ENCODE measurements around the gene PDIA6. TPM values are rescaled to one million over a fixed set of nuclear protein-coding genes. Genes with fewer than 3 reads are reported as not detected.

The PDIA6 gene
- total RNA-seq, 1 experiment from 2014 or later = 271 TPM

DNA sequence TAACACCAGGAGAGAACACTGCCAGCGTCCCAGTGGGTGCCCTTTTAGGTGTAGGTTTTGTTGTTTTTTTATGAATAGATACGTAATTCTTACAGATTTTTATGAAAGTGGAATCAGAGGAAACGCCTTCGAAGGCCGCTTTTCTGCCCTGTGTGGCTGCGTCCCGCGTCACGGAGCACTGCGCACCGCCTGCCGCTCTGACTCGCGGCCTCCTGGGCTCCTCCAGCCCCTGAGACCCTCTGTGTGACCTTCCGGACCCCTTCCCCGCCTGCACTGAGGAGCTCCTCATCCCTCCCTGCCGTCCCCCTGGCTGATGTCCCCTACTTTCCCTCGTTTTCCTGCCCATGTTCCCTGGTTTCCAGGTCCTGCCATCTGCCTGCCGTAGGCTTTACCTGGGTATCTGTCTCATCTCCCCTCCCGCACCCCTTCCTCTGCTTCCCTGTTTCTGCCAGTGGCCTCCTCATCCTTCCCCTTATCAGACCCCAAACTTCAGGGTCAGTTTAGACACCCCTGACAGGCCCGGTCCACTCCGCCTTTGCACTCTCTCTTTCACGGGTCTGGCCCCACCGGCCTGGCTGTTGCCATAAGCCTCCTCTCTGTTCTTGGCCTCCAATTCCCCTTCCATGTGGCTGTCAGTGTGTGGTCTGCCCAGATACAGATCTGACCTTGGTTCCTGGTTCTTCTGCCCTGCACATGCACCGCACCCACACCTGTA, 32.7 kb downstream of the PDIA6 start:
- DNase-seq (ENCODE audit: low read depth, low spot score) = no peak
- H3K27ac ChIP-seq (ENCODE audit: low read length) = no peak overlapping the region
- ChIA-PET CTCF (no interaction called here), POLR2A (no interaction called here)
- in situ Hi-C loops (cut with HindIII; ENCODE audit: low pct_unique_long_range_greater_than_20kb, low sequenced_read_pairs) = no loop called here
- no TSS peak for BruUV-seq (replicated peaks)
- ATAC-seq = no peak
- intact Hi-C loops (cut with micrococcal nuclease; ENCODE audit: unreplicated experiment) = no loop called here
- TF ChIP-seq POLR2AphosphoS5 (IDR thresholded peaks at IDR 0.05; ENCODE audit: low read depth, low read length) (no peak), TCF7L2 (IDR thresholded peaks at IDR 0.05; ENCODE audit: low read depth, low read length) (no peak), SIN3A (IDR thresholded peaks at IDR 0.05; ENCODE audit: borderline replicate concordance, insufficient read depth, low read depth, low read length) (no peak)
- TF ChIP-seq, protein P1, sequence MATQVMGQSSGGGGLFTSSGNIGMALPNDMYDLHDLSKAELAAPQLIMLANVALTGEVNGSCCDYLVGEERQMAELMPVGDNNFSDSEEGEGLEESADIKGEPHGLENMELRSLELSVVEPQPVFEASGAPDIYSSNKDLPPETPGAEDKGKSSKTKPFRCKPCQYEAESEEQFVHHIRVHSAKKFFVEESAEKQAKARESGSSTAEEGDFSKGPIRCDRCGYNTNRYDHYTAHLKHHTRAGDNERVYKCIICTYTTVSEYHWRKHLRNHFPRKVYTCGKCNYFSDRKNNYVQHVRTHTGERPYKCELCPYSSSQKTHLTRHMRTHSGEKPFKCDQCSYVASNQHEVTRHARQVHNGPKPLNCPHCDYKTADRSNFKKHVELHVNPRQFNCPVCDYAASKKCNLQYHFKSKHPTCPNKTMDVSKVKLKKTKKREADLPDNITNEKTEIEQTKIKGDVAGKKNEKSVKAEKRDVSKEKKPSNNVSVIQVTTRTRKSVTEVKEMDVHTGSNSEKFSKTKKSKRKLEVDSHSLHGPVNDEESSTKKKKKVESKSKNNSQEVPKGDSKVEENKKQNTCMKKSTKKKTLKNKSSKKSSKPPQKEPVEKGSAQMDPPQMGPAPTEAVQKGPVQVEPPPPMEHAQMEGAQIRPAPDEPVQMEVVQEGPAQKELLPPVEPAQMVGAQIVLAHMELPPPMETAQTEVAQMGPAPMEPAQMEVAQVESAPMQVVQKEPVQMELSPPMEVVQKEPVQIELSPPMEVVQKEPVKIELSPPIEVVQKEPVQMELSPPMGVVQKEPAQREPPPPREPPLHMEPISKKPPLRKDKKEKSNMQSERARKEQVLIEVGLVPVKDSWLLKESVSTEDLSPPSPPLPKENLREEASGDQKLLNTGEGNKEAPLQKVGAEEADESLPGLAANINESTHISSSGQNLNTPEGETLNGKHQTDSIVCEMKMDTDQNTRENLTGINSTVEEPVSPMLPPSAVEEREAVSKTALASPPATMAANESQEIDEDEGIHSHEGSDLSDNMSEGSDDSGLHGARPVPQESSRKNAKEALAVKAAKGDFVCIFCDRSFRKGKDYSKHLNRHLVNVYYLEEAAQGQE (IDR thresholded peaks at IDR 0.05; ENCODE audit: insufficient read depth in 1 of 2, low read depth in 2 of 2, low read length in 1 of 2) = no peak
- TF ChIP-seq, protein P2, sequence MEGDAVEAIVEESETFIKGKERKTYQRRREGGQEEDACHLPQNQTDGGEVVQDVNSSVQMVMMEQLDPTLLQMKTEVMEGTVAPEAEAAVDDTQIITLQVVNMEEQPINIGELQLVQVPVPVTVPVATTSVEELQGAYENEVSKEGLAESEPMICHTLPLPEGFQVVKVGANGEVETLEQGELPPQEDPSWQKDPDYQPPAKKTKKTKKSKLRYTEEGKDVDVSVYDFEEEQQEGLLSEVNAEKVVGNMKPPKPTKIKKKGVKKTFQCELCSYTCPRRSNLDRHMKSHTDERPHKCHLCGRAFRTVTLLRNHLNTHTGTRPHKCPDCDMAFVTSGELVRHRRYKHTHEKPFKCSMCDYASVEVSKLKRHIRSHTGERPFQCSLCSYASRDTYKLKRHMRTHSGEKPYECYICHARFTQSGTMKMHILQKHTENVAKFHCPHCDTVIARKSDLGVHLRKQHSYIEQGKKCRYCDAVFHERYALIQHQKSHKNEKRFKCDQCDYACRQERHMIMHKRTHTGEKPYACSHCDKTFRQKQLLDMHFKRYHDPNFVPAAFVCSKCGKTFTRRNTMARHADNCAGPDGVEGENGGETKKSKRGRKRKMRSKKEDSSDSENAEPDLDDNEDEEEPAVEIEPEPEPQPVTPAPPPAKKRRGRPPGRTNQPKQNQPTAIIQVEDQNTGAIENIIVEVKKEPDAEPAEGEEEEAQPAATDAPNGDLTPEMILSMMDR (IDR thresholded peaks at IDR 0.05) = no peak
- H3K9me3 ChIP-seq (ENCODE audit: control insufficient read depth, insufficient read depth, low read depth, low read length) = no peaks in the 10 kb centered on the region
- H3K27me3 ChIP-seq (ENCODE audit: control insufficient read depth, insufficient read depth, low read length) = no peaks in the 10 kb centered on the region
- peaks cover 26% of the 10 kb centered on the region for H3K36me3 ChIP-seq (ENCODE audit: control insufficient read depth, insufficient read depth, low read length)
- peaks cover 5% of the 10 kb centered on the region; the same call in 1 of the 2 replicates for H3K4me1 ChIP-seq (ENCODE audit: control insufficient read depth, insufficient read depth, low read length)
- no peak overlapping the region for H3K4me3 ChIP-seq (ENCODE audit: low read depth in 2 of 2, low read length in 2 of 2)

DNA sequence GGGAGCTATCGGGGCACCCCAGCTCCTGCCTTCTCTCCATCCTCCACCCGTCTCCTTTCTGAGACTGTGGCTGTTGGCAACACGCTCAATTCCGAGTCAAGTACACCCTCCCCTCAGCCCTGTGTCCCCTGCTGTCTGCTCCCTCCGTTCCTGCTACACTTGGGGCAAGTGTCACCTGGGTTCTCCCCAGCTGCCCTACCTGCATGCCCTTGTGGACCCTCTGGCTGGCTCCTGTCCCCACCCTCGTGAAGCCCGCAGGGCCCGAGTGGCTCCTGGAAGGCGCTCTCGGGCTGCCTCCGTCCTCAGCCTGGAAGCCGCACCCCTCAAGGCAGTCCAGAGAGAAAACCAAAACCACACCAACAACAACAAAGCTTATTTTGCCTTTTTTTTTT, 33.9 kb downstream of the PDIA6 start:
- DNase-seq (ENCODE audit: low read depth, low spot score) (no peak), ATAC-seq (no peak)
- no TSS peak for BruUV-seq (replicated peaks)
- CTCF ChIA-PET = no interaction called here
- Histone ChIP-seq H3K36me3 (ENCODE audit: control insufficient read depth, insufficient read depth, low read length) (peaks cover 14% of the 10 kb centered on the region), H3K27me3 (ENCODE audit: control insufficient read depth, insufficient read depth, low read length) (no peaks in the 10 kb centered on the region), H3K4me3 (ENCODE audit: low read depth in 2 of 2, low read length in 2 of 2) (no peak overlapping the region), H3K27ac (ENCODE audit: low read length) (no peak overlapping the region), H3K4me1 (ENCODE audit: control insufficient read depth, insufficient read depth, low read length) (peaks cover 5% of the 10 kb centered on the region; the same call in 1 of the 2 replicates), H3K9me3 (ENCODE audit: control insufficient read depth, insufficient read depth, low read depth, low read length) (no peaks in the 10 kb centered on the region)
- in situ Hi-C loops (cut with HindIII; ENCODE audit: low pct_unique_long_range_greater_than_20kb, low sequenced_read_pairs) = no loop called here
- intact Hi-C loops (cut with micrococcal nuclease; ENCODE audit: unreplicated experiment) = no loop called here
- no peak for TF ChIP-seq TCF7L2 (IDR thresholded peaks at IDR 0.05; ENCODE audit: low read depth, low read length)
- TF ChIP-seq POLR2AphosphoS5 (IDR thresholded peaks at IDR 0.05; ENCODE audit: low read depth, low read length) = no peak
- TF ChIP-seq, protein P2 (IDR thresholded peaks at IDR 0.05) = no peak
- TF ChIP-seq, protein P1 (IDR thresholded peaks at IDR 0.05; ENCODE audit: insufficient read depth in 1 of 2, low read depth in 2 of 2, low read length in 1 of 2) = no peak
- no peak for TF ChIP-seq SIN3A (IDR thresholded peaks at IDR 0.05; ENCODE audit: borderline replicate concordance, insufficient read depth, low read depth, low read length)
- POLR2A ChIA-PET = no interaction called here
